ENCODE measurements around the gene BLOC1S5.
"Not testable (repeated sequence)": the region's sequence is repeated elsewhere in the genome, so short reads cannot be mapped to it uniquely, and the experiment has no call there.

The BLOC1S5 gene

DNA sequence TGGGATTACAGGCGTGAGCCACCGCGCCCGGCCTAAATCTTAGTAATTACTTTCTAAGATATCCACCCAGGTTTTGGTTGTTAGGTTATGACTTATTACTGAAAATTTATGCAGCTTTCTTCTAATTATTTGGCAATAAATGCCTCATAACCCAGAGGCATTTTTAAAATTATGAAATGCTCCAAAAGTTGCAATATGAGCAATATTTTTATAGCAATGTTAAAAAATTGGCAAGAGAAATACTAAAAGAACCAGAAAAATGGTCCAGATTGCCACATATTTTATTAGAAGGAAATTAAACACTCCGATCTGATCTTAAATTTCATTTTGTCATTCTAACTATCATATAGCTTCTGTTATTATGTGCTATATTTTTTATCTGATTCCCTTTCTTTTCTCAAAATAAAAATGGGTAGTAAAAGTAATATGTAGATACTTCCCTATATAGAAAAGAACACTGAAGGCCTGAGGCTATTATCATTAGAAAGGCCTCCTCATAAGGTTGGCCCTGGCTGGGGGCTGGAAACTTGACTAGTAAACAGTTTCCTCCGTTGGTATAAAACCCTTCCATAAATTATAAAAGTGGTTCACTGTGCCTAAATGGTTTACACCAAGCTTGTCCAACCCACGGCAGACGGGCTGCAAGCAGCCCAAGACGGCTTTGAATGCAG lies 22.1 kb downstream of the BLOC1S5 start:
- FAIRE-seq = no peak

- FAIRE-seq = not testable (repeated sequence)
Measured at GRCh38 chr6:8034107-8034506, 30.1 kb downstream of the BLOC1S5 start.

GRCh38 chr6:8030920-8031319 lies 33.3 kb downstream of the BLOC1S5 start:
- FAIRE-seq = no peak

GRCh38 chr6:8029243-8029870 lies 34.8 kb downstream of the BLOC1S5 start:
- no peak for FAIRE-seq

DNA sequence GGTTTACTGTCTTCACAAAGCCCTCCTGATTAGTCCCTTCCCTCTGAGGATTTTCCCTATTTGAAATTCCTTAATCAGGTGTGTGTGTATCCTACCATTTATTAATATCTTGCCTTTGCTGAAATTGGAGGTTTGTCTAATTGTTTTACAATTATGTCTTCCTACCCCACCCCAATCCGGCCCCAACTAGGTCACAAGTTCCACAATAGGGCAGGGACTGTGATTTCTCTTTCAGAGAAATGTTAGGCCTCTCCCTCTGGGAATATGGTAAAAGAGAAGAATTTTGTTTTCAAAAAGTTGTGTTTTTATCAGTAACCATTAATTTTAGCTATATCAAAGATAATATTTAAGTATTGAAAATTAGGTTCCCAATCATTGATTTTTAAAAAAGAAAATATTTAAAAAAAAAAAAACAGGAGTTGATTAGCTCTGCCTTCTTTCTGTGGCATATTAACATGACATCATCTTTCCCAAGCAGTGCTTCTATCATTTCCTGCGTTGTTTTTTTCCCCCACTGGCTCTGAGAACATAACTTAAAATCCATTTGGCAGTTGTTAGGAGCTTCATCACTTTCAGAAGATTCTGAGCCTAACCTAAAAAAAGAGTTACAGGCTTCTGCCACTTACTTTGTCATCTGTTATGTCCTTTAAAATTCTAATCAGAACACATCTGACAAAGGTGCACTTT lies 36.1 kb downstream of the BLOC1S5 start:
- no peak for FAIRE-seq

DNA sequence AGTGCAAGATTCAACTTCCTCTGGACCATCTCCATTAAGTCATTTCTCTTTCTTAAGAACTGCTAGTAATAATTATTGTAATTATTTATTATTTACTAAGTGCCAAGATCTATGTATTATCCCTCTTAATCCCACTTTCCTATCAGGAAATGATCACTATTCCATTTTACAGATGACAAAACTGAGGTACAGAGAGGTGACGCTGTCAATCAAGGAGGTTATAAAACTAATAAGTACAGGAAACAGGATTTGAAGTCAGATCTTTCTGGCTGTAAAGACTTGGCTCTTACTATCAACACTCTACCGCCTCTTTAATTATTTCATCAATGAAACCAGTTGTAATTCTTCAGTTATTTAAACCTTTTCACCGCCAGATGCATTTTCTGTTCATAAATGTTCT lies 37.4 kb downstream of the BLOC1S5 start:
- FAIRE-seq = no peak

GRCh38 chr6:8025191-8025590 lies 39.0 kb downstream of the BLOC1S5 start:
- no peak for FAIRE-seq

- FAIRE-seq = no peak
Measured at GRCh38 chr6:8023638-8024037, 40.6 kb downstream of the BLOC1S5 start.

GRCh38 chr6:8020083-8020482 lies 44.1 kb downstream of the BLOC1S5 start:
- FAIRE-seq = no peak

- FAIRE-seq = no peak
Measured at GRCh38 chr6:8017705-8018104, 46.5 kb downstream of the BLOC1S5 start.

DNA sequence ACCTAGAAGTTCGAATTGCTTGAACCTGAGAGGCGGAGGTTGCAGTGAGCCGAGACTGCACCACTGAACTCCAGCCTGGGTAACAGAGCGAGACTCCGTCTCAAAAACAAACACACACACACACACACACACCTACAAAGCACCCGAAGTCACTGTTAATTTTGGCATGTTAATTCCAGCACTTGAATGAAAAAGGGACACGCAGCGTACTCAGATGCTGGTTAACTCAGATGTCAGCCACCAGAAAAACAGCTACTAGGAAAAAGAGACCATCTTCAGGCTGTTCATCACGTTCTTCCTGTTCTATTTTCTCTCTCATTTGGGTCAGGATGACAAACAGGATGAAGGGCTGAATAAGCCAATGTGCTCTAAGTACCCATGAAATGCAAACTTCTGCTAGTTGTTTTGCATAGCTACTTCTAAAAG lies 46.9 kb downstream of the BLOC1S5 start:
- FAIRE-seq = no peak

GRCh38 chr6:8014947-8015346 lies 49.2 kb downstream of the BLOC1S5 start:
- no peak for FAIRE-seq

DNA sequence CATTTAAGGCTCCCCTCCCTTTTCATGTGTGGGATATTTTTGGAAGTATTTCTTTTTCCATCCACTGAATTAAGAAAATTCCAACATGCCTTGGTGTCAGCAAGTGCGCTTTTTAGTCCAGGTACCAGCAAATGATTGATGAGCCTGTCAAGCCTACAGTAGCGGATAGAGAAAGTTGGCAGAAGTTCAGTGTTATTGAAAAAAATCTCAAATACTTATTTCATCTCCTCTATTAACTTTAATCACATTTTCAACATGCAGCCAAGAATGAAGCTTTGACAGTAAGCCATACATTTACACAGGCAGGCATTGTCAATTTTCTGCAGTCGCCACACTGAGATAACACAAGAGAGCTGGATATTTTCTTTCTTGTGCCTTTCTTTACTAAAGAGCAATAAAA lies 50.4 kb downstream of the BLOC1S5 start:
- FAIRE-seq = no peak

DNA sequence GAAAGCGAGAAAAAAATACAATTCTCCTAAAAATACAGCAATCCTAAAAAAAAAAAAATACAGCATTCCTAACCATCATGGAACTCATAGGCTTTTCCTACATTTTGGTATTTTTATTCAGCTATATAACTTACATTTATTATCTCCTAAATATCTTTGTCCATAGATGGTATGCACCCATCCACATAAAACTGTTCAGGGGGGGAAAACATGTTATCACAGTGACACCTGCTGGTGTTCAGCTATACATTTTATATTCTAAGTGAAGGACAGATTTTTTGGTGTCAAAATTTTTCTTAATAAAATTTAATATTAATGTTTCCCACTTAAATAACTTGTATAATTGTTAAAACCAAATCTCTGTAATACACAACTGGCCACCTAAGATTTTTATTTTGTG lies 58.0 kb downstream of the BLOC1S5 start:
- peak; percentile 98 for FAIRE-seq

GRCh38 chr6:8005136-8005535 lies 59.1 kb downstream of the BLOC1S5 start:
- FAIRE-seq = no peak

DNA sequence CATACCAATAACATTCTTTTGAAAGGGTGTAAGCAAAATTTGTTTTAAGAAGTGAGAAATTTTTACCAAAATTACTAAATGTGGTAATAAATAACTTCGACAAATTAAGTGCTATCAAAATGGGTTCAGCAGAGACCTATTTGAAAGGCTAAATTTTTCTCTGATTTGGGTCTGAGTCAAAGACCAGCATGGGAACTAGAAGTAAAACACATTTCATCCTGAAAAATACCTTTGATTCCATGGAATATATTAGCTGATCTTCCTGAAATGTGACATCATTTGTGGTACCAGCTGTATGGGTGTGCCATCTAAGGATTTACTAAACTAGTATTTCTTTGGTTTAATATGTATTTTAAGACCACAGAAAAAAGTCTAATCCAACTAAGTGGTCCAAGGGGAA lies 63.6 kb downstream of the BLOC1S5 start:
- no peak for FAIRE-seq

- FAIRE-seq = no peak
Measured at GRCh38 chr6:8000188-8000596, 64.0 kb downstream of the BLOC1S5 start.

- FAIRE-seq = no peak
Measured at GRCh38 chr6:7999201-7999600, 65.0 kb downstream of the BLOC1S5 start.

- FAIRE-seq = no peak
Measured at GRCh38 chr6:7998103-7998725, 66.0 kb downstream of the BLOC1S5 start.

GRCh38 chr6:7997286-7997685 lies 66.9 kb downstream of the BLOC1S5 start:
- no peak for FAIRE-seq

DNA sequence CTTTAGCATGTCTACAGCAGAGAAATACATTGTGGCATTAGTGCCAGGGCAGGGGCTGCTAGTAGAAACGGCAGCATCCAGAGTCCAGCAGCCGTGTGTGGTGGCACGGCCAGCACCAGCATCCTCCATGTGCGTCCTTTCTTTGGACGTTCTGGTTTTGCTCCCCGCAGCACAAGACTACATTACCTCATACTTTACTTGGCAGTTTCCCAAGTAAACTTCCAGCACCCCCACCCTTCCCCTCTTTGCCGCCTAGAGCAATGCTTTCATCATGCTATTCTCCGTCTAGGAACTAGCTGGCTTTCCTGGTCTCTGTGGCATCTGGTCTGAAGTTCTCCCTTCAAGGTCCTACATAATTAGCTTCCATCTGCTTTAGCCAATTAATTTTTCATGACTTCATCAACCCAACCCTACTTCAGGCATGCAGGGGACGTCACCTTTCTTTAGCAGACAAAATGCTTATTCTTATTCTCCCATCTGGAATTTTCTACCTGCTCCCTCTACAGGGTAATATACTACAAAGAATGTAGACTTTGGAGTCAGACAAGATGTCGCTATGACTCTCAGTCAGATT lies 67.6 kb downstream of the BLOC1S5 start:
- no peak for FAIRE-seq

GRCh38 chr6:7993952-7994351 lies 70.2 kb downstream of the BLOC1S5 start:
- FAIRE-seq = no peak

- FAIRE-seq = no peak
Measured at GRCh38 chr6:7993399-7993798, 70.8 kb downstream of the BLOC1S5 start.
